Esophagus squamous epithelium (tissue), 4 donors: ENCODE data around the gene TAP2.

Source experiments
- CTCF ChIP-seq, 6 experiments: fragments of 450-650 bp in 4 of 6; fragments of 200-600 bp in 2 of 6; sonication (generic) in 2 of 6; IDR thresholded peaks; one replicate each; pipeline ENCODE4 v1.5.1; 2016 to 2019; ENCODE audit warnings: antibody characterized with exemption in 6 of 6, mild to moderate bottlenecking in 4 of 6, moderate library complexity in 4 of 6
- POLR2A ChIP-seq, 4 donors: fragments of 450-650 bp; IDR thresholded peaks; one replicate each; pipeline ENCODE4 v1.6.1; 2017; ENCODE audit warnings: antibody characterized with exemption in 4 of 4, mild to moderate bottlenecking in 4 of 4, moderate library complexity in 3 of 4

- TF ChIP-seq CTCF (IDR thresholded peaks at IDR 0.05) (no peak), POLR2A (IDR thresholded peaks at IDR 0.05) (no peak)
Measured at GRCh38 chr6:32882879-32883250, 44.3 kb upstream of the TAP2 start.
